GM19025 (cell line): Measurements from ENCODE around the gene GBF1.

Experiments
- ATAC-seq: cut with Tn5 transposase; IDR thresholded peaks from one replicate; pipeline ENCODE4 v1.9.1; 2021; ENCODE audit warnings: mild to moderate bottlenecking, low read depth, moderate library complexity; ENCODE audit not compliant: unreplicated experiment

GBF1 gene

GRCh38 chr10:102384606-102385429 is 139.5 kb downstream of the GBF1 start:
- ATAC-seq = no peak

DNA sequence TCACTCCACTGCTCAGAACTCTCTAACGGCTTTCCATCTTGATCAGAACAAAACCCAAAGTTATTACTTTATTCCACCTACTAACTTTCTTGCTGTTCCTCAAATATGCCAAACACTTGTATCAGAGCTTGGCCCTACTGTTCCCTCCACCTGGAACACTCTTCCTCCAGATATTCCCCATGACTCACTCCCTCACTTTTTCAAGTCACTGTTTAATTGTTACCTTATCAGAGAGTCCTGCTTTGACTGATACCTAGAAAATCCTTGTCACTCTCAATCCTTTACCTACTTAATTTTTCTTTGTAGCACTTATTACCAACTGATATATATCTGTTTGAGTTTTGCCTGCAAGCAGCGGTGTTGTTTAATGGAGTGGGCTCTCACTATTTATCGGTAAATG is 144.6 kb downstream of the GBF1 start:
- ATAC-seq = no peak

DNA sequence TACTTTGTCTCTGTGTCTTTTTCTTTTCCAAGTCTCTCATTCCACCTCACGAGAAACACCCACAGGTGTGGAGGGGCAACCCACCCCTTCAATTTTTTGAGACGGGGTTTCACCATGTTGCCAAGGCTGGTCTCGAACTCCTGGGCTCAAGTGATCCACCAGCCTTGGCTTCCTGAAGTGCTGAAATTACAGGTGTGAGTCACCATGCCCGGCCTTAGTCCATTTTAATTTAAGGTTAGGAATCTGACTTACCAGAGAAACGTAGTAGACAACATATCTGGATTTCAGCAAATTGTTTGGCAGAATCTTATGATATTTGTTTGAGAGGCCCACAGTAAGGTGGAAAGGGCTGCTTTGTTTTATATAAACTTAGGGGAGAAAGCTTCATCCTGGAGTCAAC is 147.0 kb downstream of the GBF1 start:
- no peak for ATAC-seq

- ATAC-seq = no peak
These were observed 148.2 kb downstream of the GBF1 start for GRCh38 chr10:102393411-102394078.

DNA sequence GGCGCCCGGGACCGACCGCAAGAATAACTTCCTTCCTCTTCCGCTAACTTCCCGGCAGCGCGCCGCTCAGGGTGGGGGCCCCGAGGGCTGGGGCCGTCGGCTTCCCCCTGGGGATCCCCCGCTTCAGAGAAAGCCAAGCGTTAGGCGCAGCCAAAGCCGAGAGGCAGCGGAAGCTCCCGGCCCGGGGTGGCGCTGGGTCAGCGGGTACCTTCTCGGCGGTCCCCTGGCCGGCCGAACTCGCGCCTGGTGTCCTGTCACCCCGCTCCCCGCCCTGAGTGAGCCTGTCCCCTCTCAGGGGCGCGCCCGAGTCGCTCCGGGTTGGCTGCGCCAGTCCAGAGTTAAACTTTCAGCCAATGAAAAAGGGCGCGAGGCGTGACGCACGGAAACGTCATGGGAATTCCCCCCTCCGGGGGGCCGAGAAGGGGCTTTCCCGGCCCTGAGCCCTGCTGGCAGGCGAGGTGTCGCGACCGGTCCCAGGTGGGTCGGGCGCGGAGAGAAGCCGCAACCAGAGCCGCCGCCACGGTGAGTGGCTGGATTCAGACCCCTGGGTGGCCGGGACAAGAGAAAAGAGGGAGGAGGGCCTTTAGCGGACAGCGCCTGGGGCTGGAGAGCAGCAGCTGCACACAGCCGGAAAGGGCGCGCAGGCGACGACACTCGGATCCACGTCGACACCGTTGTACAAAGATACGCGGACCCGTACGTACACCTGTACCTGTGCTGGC is 148.9 kb downstream of the GBF1 start:
- ATAC-seq = peak; percentile 79

GRCh38 chr10:102394801-102395399 is 149.6 kb downstream of the GBF1 start:
- ATAC-seq = no peak

DNA sequence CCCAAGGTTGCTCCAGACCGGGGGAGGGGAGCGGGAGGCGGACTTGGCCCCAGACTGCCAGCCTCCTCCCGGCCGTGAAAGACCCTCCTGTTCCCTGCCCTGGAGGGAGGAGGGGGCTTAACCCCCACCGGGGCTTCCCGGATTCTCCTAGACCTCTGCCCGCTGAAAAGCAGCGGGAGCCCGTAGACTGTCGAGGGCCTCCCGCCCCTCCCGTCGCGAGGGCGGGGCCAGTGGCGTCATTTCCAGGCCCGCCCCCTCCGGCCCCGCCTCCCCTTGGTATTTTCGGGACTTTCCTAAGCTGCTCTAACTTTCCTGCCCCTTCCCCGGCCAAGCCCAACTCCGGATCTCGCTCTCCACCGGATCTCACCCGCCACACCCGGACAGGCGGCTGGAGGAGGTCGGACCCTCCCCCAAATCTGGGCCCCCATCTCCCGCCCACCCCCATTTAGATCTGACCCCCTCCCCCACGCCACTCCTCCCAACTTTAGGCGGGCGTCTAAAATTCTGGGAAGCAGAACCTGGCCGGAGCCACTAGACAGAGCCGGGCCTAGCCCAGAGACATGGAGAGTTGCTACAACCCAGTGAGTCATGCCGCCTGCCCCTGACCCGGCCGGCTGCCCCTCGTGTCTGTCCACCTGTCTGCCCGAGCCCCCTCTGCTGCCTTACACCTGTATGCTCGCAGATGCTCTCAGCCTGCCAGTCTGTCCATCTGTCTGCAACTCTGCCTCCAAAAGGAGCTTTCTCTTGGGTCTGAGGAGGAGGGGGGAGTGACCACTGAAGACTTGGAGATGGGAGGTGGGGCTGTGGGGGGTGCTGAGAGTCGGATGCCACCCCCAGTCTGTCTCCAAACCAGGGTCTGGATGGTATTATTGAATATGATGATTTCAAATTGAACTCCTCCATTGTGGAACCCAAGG is 150.3 kb downstream of the GBF1 start, which contains the start of gene NFKB2:
NFKB2 (plus strand) TSS at position 306 of the 917 bp plus-strand sequence; CDS start at position 561, 255 bp downstream.
- no peak for ATAC-seq

- ATAC-seq = no peak
These were observed 151.0 kb downstream of the GBF1 start for GRCh38 chr10:102396317-102396650.

- no peak for ATAC-seq
These were observed 151.4 kb downstream of the GBF1 start for GRCh38 chr10:102396730-102397151.

GRCh38 chr10:102397222-102398171 is 152.2 kb downstream of the GBF1 start:
- ATAC-seq = no peak

- no peak for ATAC-seq
These were observed 153.1 kb downstream of the GBF1 start for GRCh38 chr10:102398172-102399020.

DNA sequence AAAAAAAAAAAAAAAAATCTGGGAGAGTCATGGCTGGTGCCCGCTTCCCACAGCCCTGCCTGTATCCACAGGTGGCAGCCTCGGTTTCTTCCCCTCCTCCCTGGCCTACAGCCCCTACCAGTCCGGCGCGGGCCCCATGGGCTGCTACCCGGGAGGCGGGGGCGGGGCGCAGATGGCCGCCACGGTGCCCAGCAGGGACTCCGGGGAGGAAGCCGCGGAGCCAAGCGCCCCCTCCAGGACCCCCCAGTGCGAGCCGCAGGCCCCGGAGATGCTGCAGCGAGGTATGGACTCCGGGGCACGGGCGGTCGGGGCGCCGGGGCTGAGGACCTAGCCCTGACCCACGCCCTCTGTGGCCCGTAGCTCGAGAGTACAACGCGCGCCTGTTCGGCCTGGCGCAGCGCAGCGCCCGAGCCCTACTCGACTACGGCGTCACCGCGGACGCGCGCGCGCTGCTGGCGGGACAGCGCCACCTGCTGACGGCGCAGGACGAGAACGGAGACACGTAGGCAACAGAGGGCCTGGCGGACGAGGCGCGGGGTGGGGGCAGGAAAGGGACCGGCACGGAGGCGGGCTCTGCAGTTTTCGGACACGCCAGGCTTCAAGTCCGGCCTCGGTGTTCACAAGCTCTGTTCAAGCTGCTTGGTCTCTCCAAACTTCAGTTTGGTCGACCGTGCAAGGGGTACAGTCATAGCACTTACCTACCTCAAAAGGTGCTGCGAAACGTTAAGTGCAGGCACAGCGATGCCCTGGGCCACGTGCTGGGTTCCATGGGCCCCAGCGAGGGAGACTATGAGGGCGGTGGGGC is 154.1 kb downstream of the GBF1 start:
- ATAC-seq = peak; percentile 36

DNA sequence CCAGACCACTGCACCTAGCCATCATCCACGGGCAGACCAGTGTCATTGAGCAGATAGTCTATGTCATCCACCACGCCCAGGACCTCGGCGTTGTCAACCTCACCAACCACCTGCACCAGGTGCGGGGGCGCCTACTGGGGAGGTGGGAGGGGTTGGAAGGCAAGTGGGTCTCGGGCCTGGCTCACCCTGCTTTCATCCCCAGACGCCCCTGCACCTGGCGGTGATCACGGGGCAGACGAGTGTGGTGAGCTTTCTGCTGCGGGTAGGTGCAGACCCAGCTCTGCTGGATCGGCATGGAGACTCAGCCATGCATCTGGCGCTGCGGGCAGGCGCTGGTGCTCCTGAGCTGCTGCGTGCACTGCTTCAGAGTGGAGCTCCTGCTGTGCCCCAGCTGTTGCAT is 154.7 kb downstream of the GBF1 start:
- ATAC-seq = no peak

- no peak for ATAC-seq
These were observed 155.4 kb downstream of the GBF1 start for GRCh38 chr10:102400598-102401341.

GRCh38 chr10:102401342-102401654 is 156.0 kb downstream of the GBF1 start:
- no peak for ATAC-seq

- ATAC-seq = no peak
These were observed 156.6 kb downstream of the GBF1 start for GRCh38 chr10:102401735-102402511.
